LNCaP clone FGC (cell line): ENCODE measurements around the gene RAET1G.
"Not testable (repeated sequence)": the region's sequence is repeated elsewhere in the genome, so short reads cannot be mapped to it uniquely, and the experiment has no call there.

Experiments
- DNase-seq: peaks from one replicate; pipeline ENCODE4 v3.0.0-alpha.2; 2011; ENCODE audit warnings: low read depth
- H3K4me3 ChIP-seq: 2 replicates; pipeline ENCODE4 v1.5.1; 2011; ENCODE audit warnings: mild to moderate bottlenecking, low read depth, low read length, control low read depth
- TF ChIP-seq, protein P1 (sequence below): IDR thresholded peaks from 2 replicates; pipeline ENCODE4 v1.5.1; 2012; ENCODE audit warnings: mild to moderate bottlenecking; ENCODE audit not compliant: control insufficient read depth, insufficient read depth; ENCODE audit errors: extremely low read depth

Gene RAET1G

DNA sequence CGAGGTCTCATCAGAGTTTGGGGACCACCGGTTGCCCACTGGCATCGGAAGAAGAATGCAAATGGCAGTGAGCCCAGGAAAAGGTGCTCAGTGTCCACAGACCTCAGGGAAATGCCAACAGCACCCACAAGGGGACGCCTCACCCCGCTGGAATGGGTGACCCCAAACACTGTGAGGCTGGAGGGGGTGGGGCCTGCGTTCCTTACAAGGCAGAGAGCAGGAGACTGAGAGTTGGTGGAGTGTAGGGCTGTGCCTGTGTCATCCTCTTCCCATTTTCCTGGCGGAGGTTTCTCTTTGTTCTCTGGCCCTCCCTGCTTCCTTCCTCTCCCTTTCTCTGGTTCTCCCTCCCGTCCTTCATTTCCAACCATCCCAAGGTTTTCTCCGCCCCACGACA, 31.0 kb upstream of the RAET1G start:
- not testable (repeated sequence) for DNase-seq, H3K4me3 ChIP-seq

DNA sequence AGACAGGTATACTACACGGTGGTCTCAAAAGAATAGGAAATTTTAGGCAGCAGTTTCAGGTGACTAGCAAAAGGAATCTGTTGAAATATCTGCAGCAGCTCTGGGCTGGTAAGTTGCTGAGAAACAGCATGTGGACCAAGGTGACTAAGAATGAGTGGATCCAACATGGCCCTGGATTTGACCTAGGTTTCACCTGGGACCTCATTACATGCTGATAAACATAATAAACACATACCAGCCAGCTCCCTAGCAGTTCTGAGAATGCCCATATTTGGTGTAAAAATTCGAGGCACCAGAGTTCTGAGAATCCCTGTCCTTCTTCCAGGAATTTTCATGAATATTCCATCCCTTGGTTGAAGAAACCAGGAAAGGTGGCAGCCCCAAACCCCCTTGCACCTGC, 30.5 kb upstream of the RAET1G start:
- H3K4me3 ChIP-seq, DNase-seq: not testable (repeated sequence)

GRCh38 chr6:149951626-149952025, 28.7 kb upstream of the RAET1G start:
- TF ChIP-seq, protein P1, sequence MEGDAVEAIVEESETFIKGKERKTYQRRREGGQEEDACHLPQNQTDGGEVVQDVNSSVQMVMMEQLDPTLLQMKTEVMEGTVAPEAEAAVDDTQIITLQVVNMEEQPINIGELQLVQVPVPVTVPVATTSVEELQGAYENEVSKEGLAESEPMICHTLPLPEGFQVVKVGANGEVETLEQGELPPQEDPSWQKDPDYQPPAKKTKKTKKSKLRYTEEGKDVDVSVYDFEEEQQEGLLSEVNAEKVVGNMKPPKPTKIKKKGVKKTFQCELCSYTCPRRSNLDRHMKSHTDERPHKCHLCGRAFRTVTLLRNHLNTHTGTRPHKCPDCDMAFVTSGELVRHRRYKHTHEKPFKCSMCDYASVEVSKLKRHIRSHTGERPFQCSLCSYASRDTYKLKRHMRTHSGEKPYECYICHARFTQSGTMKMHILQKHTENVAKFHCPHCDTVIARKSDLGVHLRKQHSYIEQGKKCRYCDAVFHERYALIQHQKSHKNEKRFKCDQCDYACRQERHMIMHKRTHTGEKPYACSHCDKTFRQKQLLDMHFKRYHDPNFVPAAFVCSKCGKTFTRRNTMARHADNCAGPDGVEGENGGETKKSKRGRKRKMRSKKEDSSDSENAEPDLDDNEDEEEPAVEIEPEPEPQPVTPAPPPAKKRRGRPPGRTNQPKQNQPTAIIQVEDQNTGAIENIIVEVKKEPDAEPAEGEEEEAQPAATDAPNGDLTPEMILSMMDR: no peak
- no peak for DNase-seq
- no peak overlapping the region for H3K4me3 ChIP-seq

DNA sequence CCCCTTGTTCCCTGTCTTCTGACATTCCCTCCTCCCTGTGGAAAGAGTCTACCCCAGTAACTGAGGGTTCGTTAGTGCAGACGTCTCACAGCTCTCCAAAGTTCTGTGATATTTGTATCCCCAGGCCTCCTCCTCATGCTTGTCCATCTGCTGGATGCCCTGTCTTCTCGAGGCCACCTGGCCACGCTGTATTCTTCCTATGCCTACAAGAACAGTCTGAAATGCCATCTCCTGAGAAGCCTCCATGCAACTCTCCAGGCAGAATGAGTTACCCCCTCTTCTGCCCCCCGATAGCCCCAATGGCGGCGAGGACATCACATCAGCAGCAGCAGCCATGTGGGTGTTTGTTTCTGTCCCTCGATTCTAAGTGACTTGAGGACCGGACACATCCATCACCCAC, 28.2 kb upstream of the RAET1G start:
- TF ChIP-seq, protein P1: no peak
- no peak for DNase-seq
- H3K4me3 ChIP-seq: no peak overlapping the region

- TF ChIP-seq, protein P1: no peak
- no peak overlapping the region for H3K4me3 ChIP-seq
- no peak for DNase-seq
Measured at GRCh38 chr6:149950423-149950822, 27.5 kb upstream of the RAET1G start.

- H3K4me3 ChIP-seq: no peak overlapping the region
- DNase-seq: no peak
- TF ChIP-seq, protein P1: no peak
Measured at GRCh38 chr6:149948616-149949015, 25.7 kb upstream of the RAET1G start.

- no peak overlapping the region for H3K4me3 ChIP-seq
- no peak for DNase-seq
- TF ChIP-seq, protein P1: no peak
Measured at GRCh38 chr6:149948011-149948410, 25.1 kb upstream of the RAET1G start.

GRCh38 chr6:149947533-149947932, 24.6 kb upstream of the RAET1G start:
- not testable (repeated sequence) for H3K4me3 ChIP-seq, DNase-seq

DNA sequence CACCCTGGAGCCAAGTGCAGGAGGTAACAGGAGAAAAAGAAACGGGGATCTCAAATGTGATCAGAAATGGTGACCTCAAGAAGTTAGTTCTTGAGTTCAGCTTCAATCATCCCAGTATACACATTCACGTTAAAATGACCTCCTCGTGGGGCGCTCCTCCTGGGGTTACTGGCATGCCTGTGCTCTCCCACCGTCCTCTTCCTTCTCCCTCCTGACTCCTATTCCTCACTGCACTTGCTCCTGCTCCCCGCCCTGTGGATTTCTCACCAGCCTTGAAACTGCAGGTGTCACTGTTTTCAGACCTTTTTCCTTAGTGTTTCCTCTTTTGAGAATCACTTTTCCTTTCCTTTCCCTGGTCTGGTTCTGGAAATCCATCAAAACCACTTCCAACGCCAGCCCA, 23.7 kb upstream of the RAET1G start:
- not testable (repeated sequence) for DNase-seq, H3K4me3 ChIP-seq

DNA sequence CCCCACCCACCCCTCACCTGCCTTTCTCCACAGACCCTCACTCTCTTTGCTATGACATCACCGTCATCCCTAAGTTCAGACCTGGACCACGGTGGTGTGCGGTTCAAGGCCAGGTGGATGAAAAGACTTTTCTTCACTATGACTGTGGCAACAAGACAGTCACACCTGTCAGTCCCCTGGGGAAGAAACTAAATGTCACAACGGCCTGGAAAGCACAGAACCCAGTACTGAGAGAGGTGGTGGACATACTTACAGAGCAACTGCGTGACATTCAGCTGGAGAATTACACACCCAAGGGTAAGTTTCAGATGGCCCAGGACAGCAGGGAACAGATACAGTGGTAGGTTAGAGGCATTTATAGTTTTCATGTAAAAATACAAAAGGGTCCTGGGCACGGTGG, 22.4 kb upstream of the RAET1G start:
- not testable (repeated sequence) for DNase-seq, H3K4me3 ChIP-seq

DNA sequence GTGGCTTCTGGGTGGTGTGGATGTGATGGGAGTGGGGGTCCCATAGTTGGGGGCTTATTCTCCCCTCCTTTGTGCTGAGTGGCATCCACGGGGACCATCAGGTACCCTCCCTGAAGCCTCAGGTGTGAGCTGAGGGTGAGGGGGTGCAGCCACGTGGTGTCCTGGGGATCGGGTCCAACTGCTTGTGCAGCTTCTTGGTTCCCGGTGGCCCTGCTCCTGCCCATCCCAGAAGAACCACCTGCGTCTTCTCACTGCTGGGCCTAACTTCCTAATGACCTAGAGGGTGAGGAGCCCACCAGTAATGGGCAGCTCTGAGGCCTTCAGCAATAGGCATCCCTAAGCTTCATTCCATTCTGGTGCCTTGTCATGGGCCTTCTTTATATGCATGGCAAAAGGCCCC, 20.4 kb upstream of the RAET1G start:
- H3K4me3 ChIP-seq, DNase-seq: not testable (repeated sequence)
